HEK293 (cell line): Measurements from ENCODE around the gene OR6C65.

ENCODE experiments used
- CTCF ChIA-PET: fragments of 350-600 bp; formaldehyde crosslinking; extraction: SDS; loops from one replicate; lab custom pipeline; 2021; ENCODE audit warnings: antibody characterized with exemption; lab: Yijun Ruan, JAX
- POLR2A ChIA-PET: fragments of 300-600 bp; formaldehyde crosslinking; extraction: SDS; loops from one replicate; lab custom pipeline; 2020; ENCODE audit warnings: antibody characterized with exemption, inconsistent platforms; lab: Yijun Ruan, JAX
- H3K27ac ChIP-seq: fragments of 200-500 bp; sonication (Bioruptor generic); 2 replicates; pipeline ENCODE4 v1.5.1; 2014; ENCODE audit warnings: low read depth, low read length, control low read depth, inconsistent platforms; ENCODE audit errors: extremely low read depth
- H3K36me3 ChIP-seq, 2 experiments: fragments of 200-500 bp in 1 of 2; sonication (Bioruptor generic) in 1 of 2; 1 replicate in 1 of 2; 2 replicates in 1 of 2; pipeline ENCODE4 v1.5.1; 2014 to 2017; ENCODE audit warnings: inconsistent platforms in 2 of 2, low read length in 2 of 2; ENCODE audit not compliant: control insufficient read depth in 2 of 2, insufficient read depth in 1 of 2
- H3K4me1 ChIP-seq: fragments of 200-500 bp; sonication (Bioruptor generic); 2 replicates; pipeline ENCODE4 v1.5.1; 2014; ENCODE audit warnings: mild to moderate bottlenecking, low read length, inconsistent platforms; ENCODE audit not compliant: control insufficient read depth, insufficient read depth
- H3K4me3 ChIP-seq: 2 replicates; pipeline ENCODE4 v1.5.1; 2011; ENCODE audit warnings: low read depth, mild to moderate bottlenecking, control low read depth, low read length, moderate library complexity
- H3K9me3 ChIP-seq: fragments of 200-500 bp; sonication (Bioruptor generic); 2 replicates; pipeline ENCODE4 v1.5.1; 2014; ENCODE audit warnings: low read depth, low read length, inconsistent platforms; ENCODE audit not compliant: control insufficient read depth, insufficient read depth
- BCL11A ChIP-seq: fragments of 450-650 bp; formaldehyde crosslinking; IDR thresholded peaks from 2 replicates; pipeline ENCODE4 v1.5.1; 2016; ENCODE audit warnings: low read depth, missing biosample characterization, missing genetic modification characterization
- EGR2 ChIP-seq: fragments of 450-650 bp; formaldehyde crosslinking; IDR thresholded peaks from 2 replicates; pipeline ENCODE4 v1.5.1; 2016; ENCODE audit warnings: low read depth, missing biosample characterization, missing genetic modification characterization
- MYNN ChIP-seq: fragments of 450-650 bp; formaldehyde crosslinking; IDR thresholded peaks from 2 replicates; pipeline ENCODE4 v1.5.1; 2016; ENCODE audit warnings: missing biosample characterization, missing genetic modification characterization, borderline replicate concordance
- PATZ1 ChIP-seq: fragments of 450-650 bp; formaldehyde crosslinking; IDR thresholded peaks from 2 replicates; pipeline ENCODE4 v1.5.1; 2016; ENCODE audit warnings: missing biosample characterization, missing genetic modification characterization
- PRDM1 ChIP-seq: fragments of 450-650 bp; formaldehyde crosslinking; IDR thresholded peaks from 2 replicates; pipeline ENCODE4; 2016; ENCODE audit warnings: missing biosample characterization, missing genetic modification characterization
- TSHZ1 ChIP-seq: fragments of 450-650 bp; formaldehyde crosslinking; IDR thresholded peaks from 2 replicates; pipeline ENCODE4 v1.5.1; 2016; ENCODE audit warnings: missing biosample characterization, missing genetic modification characterization, borderline replicate concordance
- ZBTB17 ChIP-seq: fragments of 450-650 bp; formaldehyde crosslinking; IDR thresholded peaks from 2 replicates; pipeline ENCODE4 v1.5.1; 2016; ENCODE audit warnings: missing biosample characterization, missing genetic modification characterization
- ZNF157 ChIP-seq: fragments of 450-650 bp; formaldehyde crosslinking; IDR thresholded peaks from 2 replicates; pipeline ENCODE4 v1.5.1; 2016; ENCODE audit warnings: missing biosample characterization, missing genetic modification characterization
- ZNF324 ChIP-seq: fragments of 450-650 bp; formaldehyde crosslinking; IDR thresholded peaks from 2 replicates; pipeline ENCODE4 v1.5.1; 2016; ENCODE audit warnings: missing biosample characterization, missing genetic modification characterization
- ZNF37A ChIP-seq: fragments of 450-650 bp; IDR thresholded peaks from 2 replicates; pipeline ENCODE4 v1.5.1; 2018; ENCODE audit warnings: missing biosample characterization, missing genetic modification characterization
- ZNF530 ChIP-seq: fragments of 450-650 bp; formaldehyde crosslinking; IDR thresholded peaks from 2 replicates; pipeline ENCODE4 v1.5.1; 2016; ENCODE audit warnings: low read depth, missing biosample characterization, missing genetic modification characterization
- ZNF623 ChIP-seq: fragments of 450-650 bp; formaldehyde crosslinking; IDR thresholded peaks from 2 replicates; pipeline ENCODE4 v1.5.1; 2016; ENCODE audit warnings: missing biosample characterization, missing genetic modification characterization
- ZNF658 ChIP-seq: fragments of 450-650 bp; formaldehyde crosslinking; IDR thresholded peaks from 2 replicates; pipeline ENCODE4; 2016; ENCODE audit warnings: missing biosample characterization, missing genetic modification characterization
- ZNF747 ChIP-seq: fragments of 450-650 bp; formaldehyde crosslinking; IDR thresholded peaks from 2 replicates; pipeline ENCODE4 v1.5.1; 2016; ENCODE audit warnings: missing biosample characterization, missing genetic modification characterization
- ZNF830 ChIP-seq: fragments of 450-650 bp; IDR thresholded peaks from 2 replicates; pipeline ENCODE4 v1.5.0; 2018; ENCODE audit warnings: missing biosample characterization, missing genetic modification characterization, low read depth, mild to moderate bottlenecking, moderate library complexity
- ZSCAN16 ChIP-seq: fragments of 450-650 bp; formaldehyde crosslinking; IDR thresholded peaks from 2 replicates; pipeline ENCODE4 v1.5.1; 2016; ENCODE audit warnings: missing biosample characterization, missing genetic modification characterization
- TF ChIP-seq, protein P1 (sequence below): fragments of 450-650 bp; formaldehyde crosslinking; IDR thresholded peaks from 2 replicates; pipeline ENCODE4 v1.5.1; 2016; ENCODE audit warnings: missing biosample characterization, missing genetic modification characterization, borderline replicate concordance
- TF ChIP-seq, protein P2 (sequence below): fragments of 450-650 bp; formaldehyde crosslinking; IDR thresholded peaks from 2 replicates; pipeline ENCODE4 v1.5.1; 2016; ENCODE audit warnings: missing biosample characterization, missing genetic modification characterization, low read depth
- TF ChIP-seq, protein P3 (sequence below): fragments of 450-650 bp; formaldehyde crosslinking; IDR thresholded peaks from 2 replicates; pipeline ENCODE4 v1.5.1; 2016; ENCODE audit warnings: missing biosample characterization, missing genetic modification characterization

Gene OR6C65

DNA sequence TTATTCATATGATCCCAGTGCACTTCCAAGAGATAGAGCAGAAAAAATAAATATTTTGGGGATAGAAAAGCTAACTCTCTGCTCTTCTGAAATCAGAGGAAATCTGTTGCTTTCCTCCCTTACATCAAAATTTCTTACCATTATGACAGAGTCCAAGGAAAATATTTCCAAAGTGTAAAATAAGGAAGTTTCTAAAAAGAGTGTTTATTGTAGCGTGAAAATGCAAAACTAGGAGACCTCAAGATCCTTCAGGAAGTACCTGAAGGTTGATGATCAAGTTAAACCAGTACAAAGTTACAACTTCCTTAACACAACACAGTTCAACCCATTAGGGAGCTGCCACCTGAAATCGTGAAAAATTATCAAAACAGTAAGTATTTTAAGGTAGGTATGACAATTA is 43.4 kb downstream of the OR6C65 start, which contains the start of gene OR6C2 (continued):
- TF ChIP-seq, protein P1, sequence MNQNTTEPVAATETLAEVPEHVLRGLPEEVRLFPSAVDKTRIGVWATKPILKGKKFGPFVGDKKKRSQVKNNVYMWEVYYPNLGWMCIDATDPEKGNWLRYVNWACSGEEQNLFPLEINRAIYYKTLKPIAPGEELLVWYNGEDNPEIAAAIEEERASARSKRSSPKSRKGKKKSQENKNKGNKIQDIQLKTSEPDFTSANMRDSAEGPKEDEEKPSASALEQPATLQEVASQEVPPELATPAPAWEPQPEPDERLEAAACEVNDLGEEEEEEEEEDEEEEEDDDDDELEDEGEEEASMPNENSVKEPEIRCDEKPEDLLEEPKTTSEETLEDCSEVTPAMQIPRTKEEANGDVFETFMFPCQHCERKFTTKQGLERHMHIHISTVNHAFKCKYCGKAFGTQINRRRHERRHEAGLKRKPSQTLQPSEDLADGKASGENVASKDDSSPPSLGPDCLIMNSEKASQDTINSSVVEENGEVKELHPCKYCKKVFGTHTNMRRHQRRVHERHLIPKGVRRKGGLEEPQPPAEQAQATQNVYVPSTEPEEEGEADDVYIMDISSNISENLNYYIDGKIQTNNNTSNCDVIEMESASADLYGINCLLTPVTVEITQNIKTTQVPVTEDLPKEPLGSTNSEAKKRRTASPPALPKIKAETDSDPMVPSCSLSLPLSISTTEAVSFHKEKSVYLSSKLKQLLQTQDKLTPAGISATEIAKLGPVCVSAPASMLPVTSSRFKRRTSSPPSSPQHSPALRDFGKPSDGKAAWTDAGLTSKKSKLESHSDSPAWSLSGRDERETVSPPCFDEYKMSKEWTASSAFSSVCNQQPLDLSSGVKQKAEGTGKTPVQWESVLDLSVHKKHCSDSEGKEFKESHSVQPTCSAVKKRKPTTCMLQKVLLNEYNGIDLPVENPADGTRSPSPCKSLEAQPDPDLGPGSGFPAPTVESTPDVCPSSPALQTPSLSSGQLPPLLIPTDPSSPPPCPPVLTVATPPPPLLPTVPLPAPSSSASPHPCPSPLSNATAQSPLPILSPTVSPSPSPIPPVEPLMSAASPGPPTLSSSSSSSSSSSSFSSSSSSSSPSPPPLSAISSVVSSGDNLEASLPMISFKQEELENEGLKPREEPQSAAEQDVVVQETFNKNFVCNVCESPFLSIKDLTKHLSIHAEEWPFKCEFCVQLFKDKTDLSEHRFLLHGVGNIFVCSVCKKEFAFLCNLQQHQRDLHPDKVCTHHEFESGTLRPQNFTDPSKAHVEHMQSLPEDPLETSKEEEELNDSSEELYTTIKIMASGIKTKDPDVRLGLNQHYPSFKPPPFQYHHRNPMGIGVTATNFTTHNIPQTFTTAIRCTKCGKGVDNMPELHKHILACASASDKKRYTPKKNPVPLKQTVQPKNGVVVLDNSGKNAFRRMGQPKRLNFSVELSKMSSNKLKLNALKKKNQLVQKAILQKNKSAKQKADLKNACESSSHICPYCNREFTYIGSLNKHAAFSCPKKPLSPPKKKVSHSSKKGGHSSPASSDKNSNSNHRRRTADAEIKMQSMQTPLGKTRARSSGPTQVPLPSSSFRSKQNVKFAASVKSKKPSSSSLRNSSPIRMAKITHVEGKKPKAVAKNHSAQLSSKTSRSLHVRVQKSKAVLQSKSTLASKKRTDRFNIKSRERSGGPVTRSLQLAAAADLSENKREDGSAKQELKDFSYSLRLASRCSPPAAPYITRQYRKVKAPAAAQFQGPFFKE (tag by site-specific recombination) = no peak
- no peak for TF ChIP-seq TSHZ1 (tag by site-specific recombination)

- CTCF ChIA-PET = interaction anchor here (1.1 kb wide), 1 partner anchor 212 kb away, joined by 3 read pairs; no protein-coding TSS in a partner anchor
Measured at GRCh38 chr12:55445357-55445756, 45.0 kb downstream of the OR6C65 start.

DNA sequence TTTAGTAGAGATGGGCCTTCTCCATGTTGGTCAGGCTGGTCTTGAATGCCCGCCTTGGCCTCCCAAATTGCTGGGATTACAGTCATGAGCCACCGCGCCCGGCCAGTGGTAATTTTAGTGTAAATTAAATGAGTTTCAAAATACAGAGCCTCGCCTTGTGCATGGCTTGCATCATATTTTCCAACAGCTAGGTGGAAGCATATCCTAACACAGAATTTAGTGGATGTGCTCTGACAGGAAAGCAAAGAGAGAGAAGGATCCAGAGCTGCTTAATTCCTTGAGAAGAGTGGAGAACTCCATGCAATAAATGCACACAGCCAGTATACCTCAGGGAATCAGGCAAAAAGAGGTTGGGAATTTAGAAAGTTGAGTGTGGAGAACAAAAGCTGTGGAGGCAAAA is 46.0 kb downstream of the OR6C65 start:
- H3K36me3 ChIP-seq = no peaks in the 10 kb centered on the region
- H3K4me3 ChIP-seq = no peak overlapping the region
- no peaks in the 10 kb centered on the region for H3K9me3 ChIP-seq
- H3K4me1 ChIP-seq = no peaks in the 10 kb centered on the region
- H3K27ac ChIP-seq = no peak overlapping the region
- CTCF ChIA-PET = interaction anchor here (1.1 kb wide), 1 partner anchor 211 kb away, joined by 3 read pairs; no protein-coding TSS in a partner anchor
- POLR2A ChIA-PET = no interaction called here
- TF ChIP-seq, protein P2, sequence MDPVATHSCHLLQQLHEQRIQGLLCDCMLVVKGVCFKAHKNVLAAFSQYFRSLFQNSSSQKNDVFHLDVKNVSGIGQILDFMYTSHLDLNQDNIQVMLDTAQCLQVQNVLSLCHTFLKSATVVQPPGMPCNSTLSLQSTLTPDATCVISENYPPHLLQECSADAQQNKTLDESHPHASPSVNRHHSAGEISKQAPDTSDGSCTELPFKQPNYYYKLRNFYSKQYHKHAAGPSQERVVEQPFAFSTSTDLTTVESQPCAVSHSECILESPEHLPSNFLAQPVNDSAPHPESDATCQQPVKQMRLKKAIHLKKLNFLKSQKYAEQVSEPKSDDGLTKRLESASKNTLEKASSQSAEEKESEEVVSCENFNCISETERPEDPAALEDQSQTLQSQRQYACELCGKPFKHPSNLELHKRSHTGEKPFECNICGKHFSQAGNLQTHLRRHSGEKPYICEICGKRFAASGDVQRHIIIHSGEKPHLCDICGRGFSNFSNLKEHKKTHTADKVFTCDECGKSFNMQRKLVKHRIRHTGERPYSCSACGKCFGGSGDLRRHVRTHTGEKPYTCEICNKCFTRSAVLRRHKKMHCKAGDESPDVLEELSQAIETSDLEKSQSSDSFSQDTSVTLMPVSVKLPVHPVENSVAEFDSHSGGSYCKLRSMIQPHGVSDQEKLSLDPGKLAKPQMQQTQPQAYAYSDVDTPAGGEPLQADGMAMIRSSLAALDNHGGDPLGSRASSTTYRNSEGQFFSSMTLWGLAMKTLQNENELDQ (tag by site-specific recombination) = no peak
- TF ChIP-seq ZNF324 (tag by site-specific recombination) = no peak
- TF ChIP-seq ZNF830 (tag by site-specific recombination) = no peak
- no peak for TF ChIP-seq ZSCAN16 (tag by site-specific recombination)
- TF ChIP-seq, protein P3, sequence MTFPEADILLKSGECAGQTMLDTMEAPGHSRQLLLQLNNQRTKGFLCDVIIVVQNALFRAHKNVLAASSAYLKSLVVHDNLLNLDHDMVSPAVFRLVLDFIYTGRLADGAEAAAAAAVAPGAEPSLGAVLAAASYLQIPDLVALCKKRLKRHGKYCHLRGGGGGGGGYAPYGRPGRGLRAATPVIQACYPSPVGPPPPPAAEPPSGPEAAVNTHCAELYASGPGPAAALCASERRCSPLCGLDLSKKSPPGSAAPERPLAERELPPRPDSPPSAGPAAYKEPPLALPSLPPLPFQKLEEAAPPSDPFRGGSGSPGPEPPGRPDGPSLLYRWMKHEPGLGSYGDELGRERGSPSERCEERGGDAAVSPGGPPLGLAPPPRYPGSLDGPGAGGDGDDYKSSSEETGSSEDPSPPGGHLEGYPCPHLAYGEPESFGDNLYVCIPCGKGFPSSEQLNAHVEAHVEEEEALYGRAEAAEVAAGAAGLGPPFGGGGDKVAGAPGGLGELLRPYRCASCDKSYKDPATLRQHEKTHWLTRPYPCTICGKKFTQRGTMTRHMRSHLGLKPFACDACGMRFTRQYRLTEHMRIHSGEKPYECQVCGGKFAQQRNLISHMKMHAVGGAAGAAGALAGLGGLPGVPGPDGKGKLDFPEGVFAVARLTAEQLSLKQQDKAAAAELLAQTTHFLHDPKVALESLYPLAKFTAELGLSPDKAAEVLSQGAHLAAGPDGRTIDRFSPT (tag by site-specific recombination) = no peak
- TF ChIP-seq PRDM1 (tag by site-specific recombination) = no peak
- TF ChIP-seq ZNF747 (tag by site-specific recombination) = no peak

More at GRCh38 chr12:55445357-55445756, 45.0 kb downstream of the OR6C65 start:
- no peak for TF ChIP-seq ZNF530 (tag by site-specific recombination)
- TF ChIP-seq ZNF157 (tag by site-specific recombination) = no peak
- TF ChIP-seq MYNN = no peak
- no peak for TF ChIP-seq EGR2 (tag by site-specific recombination)
- no peak for TF ChIP-seq PATZ1 (tag by site-specific recombination)
- TF ChIP-seq ZNF623 (tag by site-specific recombination) = no peak
- TF ChIP-seq ZNF37A (tag by site-specific recombination) = no peak
- TF ChIP-seq BCL11A (tag by site-specific recombination) = no peak
- no peak for TF ChIP-seq ZNF658 (tag by site-specific recombination)
- no peak for TF ChIP-seq ZBTB17 (tag by site-specific recombination)
- H3K27ac ChIP-seq = no peak overlapping the region
- POLR2A ChIA-PET = no interaction called here
- H3K4me3 ChIP-seq = no peak overlapping the region
- no peaks in the 10 kb centered on the region for H3K9me3 ChIP-seq
- no peaks in the 10 kb centered on the region for H3K36me3 ChIP-seq
- no peaks in the 10 kb centered on the region for H3K4me1 ChIP-seq
